Bronchial smooth muscle cell (primary cell): ENCODE measurements around the gene CCR1. TPM values are rescaled to one million over a fixed set of nuclear protein-coding genes. Genes with fewer than 3 reads are reported as not detected.

ENCODE experiments used
- total RNA-seq: library from RNA; depleted of rRNA; stranded (reverse); fragments of >200 nt; gene quantifications from 2 replicates; pipeline ENCODE4 v1.2.1, GENCODE V29; 2014

The CCR1 gene
- 0.63 and 1.5 TPM in 2 replicates for total RNA-seq

DNA sequence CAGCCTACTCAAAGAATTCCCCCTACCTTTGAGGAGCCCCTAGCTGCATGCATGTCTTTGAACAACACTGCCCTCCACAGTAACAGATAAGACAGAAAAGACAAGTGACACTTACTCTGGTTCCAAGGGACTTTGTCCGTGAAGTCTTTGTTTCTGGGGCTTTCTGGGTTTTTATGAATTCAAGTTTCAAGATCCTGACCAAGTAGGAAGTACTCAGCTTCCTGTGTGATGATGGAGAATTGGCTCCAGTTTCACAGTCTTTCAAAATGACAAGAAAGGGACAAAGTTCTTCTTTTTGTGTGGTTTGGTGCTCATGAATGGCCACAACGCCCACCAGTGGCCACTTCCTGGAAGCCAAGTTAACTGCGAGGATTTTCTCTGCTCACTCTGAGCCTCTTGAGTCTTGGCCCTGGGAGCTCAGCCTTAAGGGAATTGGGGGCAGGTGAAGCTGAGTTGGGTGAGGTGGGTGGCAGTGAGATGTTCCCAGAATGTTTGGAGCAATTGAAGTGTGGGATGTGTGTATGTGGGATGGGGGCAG is at the start of gene CCR1:
Gene CCR1 (minus strand): TSS at position 147 of the 538 bp plus-strand sequence. CDS start 4,000 bp downstream, outside the sequence.

DNA sequence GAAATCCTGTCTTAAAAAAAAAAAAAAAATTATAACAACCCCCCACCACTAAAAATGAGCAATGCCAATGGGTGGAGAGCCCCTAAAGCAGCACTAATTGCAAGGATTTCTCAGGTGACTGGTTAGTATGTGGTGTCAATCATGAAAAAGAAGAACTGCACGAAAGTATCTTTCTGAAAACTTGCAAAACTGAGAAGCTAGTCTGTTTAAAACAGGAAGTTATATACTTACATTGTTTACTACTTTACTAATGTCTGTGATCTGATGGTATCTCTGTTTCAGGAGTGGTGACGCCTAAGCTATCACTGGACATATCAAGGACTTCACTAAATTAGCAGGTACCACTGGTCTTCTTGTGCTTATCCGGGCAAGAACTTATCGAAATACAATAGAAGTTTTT is 34.0 kb upstream of the CCR1 start, which contains the start of gene CCR3:
Gene CCR3 (plus strand): TSS at position 341 of the 400 bp plus-strand sequence. CDS start 22,699 bp downstream, outside the sequence.

Other genes starting within 250 kb of the CCR1 start
- gene FYCO1, start 212.5 kb downstream of the CCR1 start, total RNA-seq = 29.7 and 30.9 TPM in 2 replicates
- gene XCR1, start 180.8 kb downstream of the CCR1 start, total RNA-seq = under 0.01 TPM in 1 of 2 replicates, not detected in the other
- gene CCR3, start 34.1 kb upstream of the CCR1 start, total RNA-seq = 0.09 TPM in 1 of 2 replicates, not detected in the other
- gene CCR2, start 145.8 kb upstream of the CCR1 start, total RNA-seq = not detected in 2 replicates
- not detected in 2 replicates for gene CCR5, start 162.6 kb upstream of the CCR1 start, total RNA-seq
- 0.16 TPM in 1 of 2 replicates, not detected in the other for gene CCRL2, start 198.9 kb upstream of the CCR1 start, total RNA-seq